ENCODE data around the gene IL12RB1.
"Not testable (repeated sequence)": the region's sequence is repeated elsewhere in the genome, so short reads cannot be mapped to it uniquely, and the experiment has no call there.

The IL12RB1 gene

GRCh38 chr19:18110609-18111232 lies 24.0 kb upstream of the IL12RB1 start:
- no peak for DNase-seq

GRCh38 chr19:18109733-18110608 lies 23.2 kb upstream of the IL12RB1 start:
- DNase-seq: no peak

- no peak for DNase-seq
These were observed 22.6 kb upstream of the IL12RB1 start for GRCh38 chr19:18109341-18109732.

GRCh38 chr19:18108897-18109296 lies 22.2 kb upstream of the IL12RB1 start:
- no peak for DNase-seq

GRCh38 chr19:18107235-18107634 lies 20.5 kb upstream of the IL12RB1 start:
- DNase-seq: no peak

- DNase-seq: not testable (repeated sequence)
These were observed 18.5 kb upstream of the IL12RB1 start for GRCh38 chr19:18105259-18105658.

GRCh38 chr19:18104793-18105131 lies 18.0 kb upstream of the IL12RB1 start:
- no peak for DNase-seq

- DNase-seq: no peak
These were observed 16.3 kb upstream of the IL12RB1 start for GRCh38 chr19:18102916-18103542.

GRCh38 chr19:18101268-18101667 lies 14.5 kb upstream of the IL12RB1 start:
- no peak for DNase-seq

GRCh38 chr19:18100710-18101109 lies 14.0 kb upstream of the IL12RB1 start:
- no peak for DNase-seq

- no peak for DNase-seq
These were observed 12.9 kb upstream of the IL12RB1 start for GRCh38 chr19:18099623-18099995.

- no peak for DNase-seq
These were observed 12.3 kb upstream of the IL12RB1 start for GRCh38 chr19:18098891-18099622.

- DNase-seq: no peak
These were observed 11.5 kb upstream of the IL12RB1 start for GRCh38 chr19:18097993-18098890.

GRCh38 chr19:18097217-18097992 lies 10.7 kb upstream of the IL12RB1 start, which contains the start of gene MAST3:
Gene MAST3 (plus strand): TSS chr19:18097778. CDS start chr19:18097793, 15 bp downstream.
- no peak for DNase-seq

- DNase-seq: no peak
These were observed 9.5 kb upstream of the IL12RB1 start for GRCh38 chr19:18096258-18096657.

- DNase-seq: no peak
These were observed 6.9 kb upstream of the IL12RB1 start for GRCh38 chr19:18093439-18094161.

- DNase-seq: no peak
These were observed 4.5 kb upstream of the IL12RB1 start for GRCh38 chr19:18091217-18091608.

- DNase-seq: no peak
These were observed 3.9 kb upstream of the IL12RB1 start for GRCh38 chr19:18090545-18091216.

- DNase-seq: no peak
These were observed 3.0 kb upstream of the IL12RB1 start for GRCh38 chr19:18089726-18090125.

- not testable (repeated sequence) for DNase-seq
These were observed 2.4 kb upstream of the IL12RB1 start for GRCh38 chr19:18089096-18089541.

All from DMS79 treated with DMSO at 0.1 percent for 48 hours (cell line).